Gastrocnemius medialis (tissue), 4 donors: Measurements from ENCODE around the gene BRCA1. TPM values are rescaled to one million over a fixed set of nuclear protein-coding genes. Genes with fewer than 3 reads are reported as not detected.

Source experiments
- ATAC-seq, 2 donors: fragments of 150-250 bp; one replicate each; pipeline ENCODE4 v1.9.1; 2016
- DNase-seq, 2 donors: peaks; one replicate each; pipeline ENCODE4 v3.0.0-alpha.2; 2019
- H3K27ac ChIP-seq, 4 donors: fragments of 200-600 bp; sonication (generic); 1 replicate in 1 of 4; 2 replicates in 3 of 4; pipeline ENCODE4 v1.5.1; 2016 to 2018; ENCODE audit warnings: mild to moderate bottlenecking in 2 of 4, moderate library complexity in 1 of 4
- H3K27me3 ChIP-seq, 3 donors: fragments of 200-600 bp; sonication (generic) in 2 of 3; 1 replicate in 1 of 3; 2 replicates in 2 of 3; pipeline versions ENCODE4 v1.5.1 to v1.6.0; 2016 to 2019; ENCODE audit warnings: mild to moderate bottlenecking in 1 of 3, moderate library complexity in 1 of 3
- H3K36me3 ChIP-seq, 2 donors: fragments of 200-600 bp; sonication (generic) in 1 of 2; one replicate each; pipeline ENCODE4 v1.5.1; 2017 to 2018
- H3K4me1 ChIP-seq, 2 donors: fragments of 200-600 bp; sonication (generic) in 1 of 2; one replicate each; pipeline ENCODE4 v1.5.1; 2016 to 2017; ENCODE audit warnings: mild to moderate bottlenecking in 2 of 2
- H3K4me3 ChIP-seq, 4 donors: fragments of 200-600 bp; sonication (generic) in 3 of 4; 1 replicate in 1 of 4; 2 replicates in 3 of 4; pipeline ENCODE4 v1.5.1; 2016 to 2019; ENCODE audit warnings: mild to moderate bottlenecking in 2 of 4
- H3K9me3 ChIP-seq, 3 donors: fragments of 200-600 bp; sonication (generic) in 2 of 3; 1 replicate in 1 of 3; 2 replicates in 2 of 3; pipeline ENCODE4 v1.5.1; 2016 to 2019
- CTCF ChIP-seq, 5 experiments: fragments of 450-650 bp in 3 of 5; fragments of 200-600 bp in 2 of 5; sonication (generic) in 2 of 5; IDR thresholded peaks in 4 of 5; conservative IDR thresholded peaks in 1 of 5; 1 replicate in 4 of 5; 2 replicates in 1 of 5; pipeline ENCODE4 v1.5.1; 2016 to 2019; ENCODE audit warnings: antibody characterized with exemption in 5 of 5, mild to moderate bottlenecking in 3 of 5, moderate library complexity in 3 of 5
- POLR2A ChIP-seq, 2 donors: fragments of 450-650 bp; IDR thresholded peaks; one replicate each; pipeline ENCODE4 v1.6.1; 2017; ENCODE audit warnings: antibody characterized with exemption in 2 of 2, mild to moderate bottlenecking in 2 of 2, moderate library complexity in 2 of 2
- in situ Hi-C, 4 donors: fragments of 200-750 bp; cut with MboI; loops; one replicate each; pipeline versions ENCODE4 v1.15.0 to v1.8.0; 2017; ENCODE audit warnings: low sequenced_read_pairs in 4 of 4
- intact Hi-C: fragments of 100-400 bp; cut with DNase I; formaldehyde crosslinking; loops from one replicate; pipeline ENCODE4 v1.15.1; 2023; ENCODE audit warnings: low total_unique reads
- total RNA-seq, 4 donors: library from RNA; depleted of rRNA; stranded (reverse); fragments of >200 nt; gene quantifications; one replicate each; pipeline versions ENCODE4 v1.1.0 to v1.2.3, GENCODE V29; 2016

BRCA1 gene
- total RNA-seq, 4 donors from 2014 or later, result 2.8 to 4.8 (median 4.0) TPM

- no peaks in the 10 kb centered on the region for H3K9me3 ChIP-seq
- TF ChIP-seq POLR2A (IDR thresholded peaks at IDR 0.05) (no peak), CTCF (IDR thresholded peaks at IDR 0.05 in 4 of 5, conservative IDR thresholded peaks at IDR 0.05 in 1 of 5) (no peak)
- ATAC-seq (no peak), DNase-seq (no peak)
- H3K4me3 ChIP-seq, result no peak overlapping the region
- H3K27me3 ChIP-seq, result no peaks in the 10 kb centered on the region
- H3K36me3 ChIP-seq, result peaks cover 0 to 9% of the 10 kb centered on the region in 2 donors
- in situ Hi-C loops, result loop anchor here in 1 of 4 donors (25.0 kb wide), 1 partner anchor 296 kb away; no protein-coding TSS in a partner anchor
- intact Hi-C loops, result no loop called here
- H3K27ac ChIP-seq, result peak overlapping the region; percentile 65 to 78 (median 70)
- H3K4me1 ChIP-seq, result peaks cover 14 to 23% of the 10 kb centered on the region in 2 donors
These were observed 108.9 kb downstream of the BRCA1 start for GRCh38 chr17:43016216-43016615.

GRCh38 chr17:43015579-43015978 lies 109.6 kb downstream of the BRCA1 start:
- Histone ChIP-seq H3K9me3 (no peaks in the 10 kb centered on the region), H3K27me3 (no peaks in the 10 kb centered on the region), H3K4me1 (peaks cover 14 to 23% of the 10 kb centered on the region in 2 donors), H3K27ac (peak overlapping the region; percentile 65 to 78 (median 70)), H3K36me3 (peaks cover 0 to 9% of the 10 kb centered on the region in 2 donors), H3K4me3 (no peak overlapping the region)
- intact Hi-C loops (no loop called here), in situ Hi-C loops (loop anchor here in 1 of 4 donors (25.0 kb wide), 1 partner anchor 297 kb away; no protein-coding TSS in a partner anchor)
- ATAC-seq (peak; percentile 37 to 51), DNase-seq (peak in 1 of 2 donors; percentile 50)
- peak in 1 of 2 donors; percentile 16 for TF ChIP-seq POLR2A (IDR thresholded peaks at IDR 0.05)
- TF ChIP-seq CTCF (IDR thresholded peaks at IDR 0.05 in 4 of 5, conservative IDR thresholded peaks at IDR 0.05 in 1 of 5), result no peak

- Histone ChIP-seq H3K27ac (peak overlapping the region; percentile 65 to 78 (median 70)), H3K9me3 (no peaks in the 10 kb centered on the region), H3K36me3 (peaks cover 0 to 9% of the 10 kb centered on the region in 2 donors), H3K27me3 (no peaks in the 10 kb centered on the region), H3K4me3 (no peak overlapping the region), H3K4me1 (peaks cover 14 to 20% of the 10 kb centered on the region in 2 donors)
- peak in 1 of 2 donors; percentile 13 for ATAC-seq
- intact Hi-C loops (no loop called here), in situ Hi-C loops (loop anchor here in 1 of 4 donors (25.0 kb wide), 1 partner anchor 297 kb away; no protein-coding TSS in a partner anchor)
- no peak for TF ChIP-seq CTCF (IDR thresholded peaks at IDR 0.05 in 4 of 5, conservative IDR thresholded peaks at IDR 0.05 in 1 of 5)
- TF ChIP-seq POLR2A (IDR thresholded peaks at IDR 0.05), result no peak
- DNase-seq, result no peak
These were observed 110.3 kb downstream of the BRCA1 start for GRCh38 chr17:43014649-43015542.

- H3K4me3 ChIP-seq, result no peak overlapping the region
- intact Hi-C loops (no loop called here), in situ Hi-C loops (loop anchor here in 1 of 4 donors (25.0 kb wide), 1 partner anchor 298 kb away; no protein-coding TSS in a partner anchor)
- H3K4me1 ChIP-seq, result peaks cover 8 to 15% of the 10 kb centered on the region in 2 donors
- ATAC-seq (no peak), DNase-seq (no peak)
- H3K27me3 ChIP-seq, result no peaks in the 10 kb centered on the region
- no peaks in the 10 kb centered on the region for H3K9me3 ChIP-seq
- TF ChIP-seq CTCF (IDR thresholded peaks at IDR 0.05 in 4 of 5, conservative IDR thresholded peaks at IDR 0.05 in 1 of 5) (no peak), POLR2A (IDR thresholded peaks at IDR 0.05) (no peak)
- H3K27ac ChIP-seq, result peak overlapping the region; percentile 65 to 78 (median 70)
- peaks cover 0 to 9% of the 10 kb centered on the region in 2 donors for H3K36me3 ChIP-seq
These were observed 111.0 kb downstream of the BRCA1 start for GRCh38 chr17:43014020-43014648.
